IMR-90 (cell line): ENCODE data around the gene OPALIN. TPM values are rescaled to one million over a fixed set of nuclear protein-coding genes. Genes with fewer than 3 reads are reported as not detected.

ENCODE experiments used
- ATAC-seq: fragments of 200-7000 bp; cut with Tn5 transposase; 2 replicates; pipeline ENCODE4 v1.9.1; 2020; ENCODE audit warnings: low read depth, mild to moderate bottlenecking, moderate library complexity
- BruUV-seq: library from RNA; stranded (reverse); fragments of 400-500 nt; replicated peaks from 2 replicates; lab custom pipeline; 2021; lab: Mats Ljungman, UMichigan
- CTCF ChIA-PET: fragments of 300-600 bp; formaldehyde crosslinking; extraction: SDS; loops from one replicate; lab custom pipeline; 2021; ENCODE audit warnings: antibody characterized with exemption; lab: Yijun Ruan, JAX
- POLR2A ChIA-PET: fragments of 300-600 bp; sonication (Branson Sonifier 250); formaldehyde crosslinking; loops from one replicate; lab custom pipeline; 2022; ENCODE audit warnings: antibody characterized with exemption; ENCODE audit not compliant: unreplicated experiment; lab: Charles Lee
- DNase-seq: peaks from one replicate; pipeline ENCODE4 v3.0.0; 2013
- H2AFZ ChIP-seq: replicated peaks from 2 replicates; pipeline ENCODE3; 2013; ENCODE audit warnings: low read length, mild to moderate bottlenecking; ENCODE audit not compliant: poor library complexity
- H2AK5ac ChIP-seq: 2 replicates; pipeline ENCODE4 v1.6.1; 2013; ENCODE audit warnings: low read depth, low read length, inconsistent platforms
- H2AK9ac ChIP-seq: replicated peaks from 2 replicates; pipeline ENCODE3; 2013; ENCODE audit warnings: mild to moderate bottlenecking, low read depth, low read length, moderate library complexity; ENCODE audit not compliant: poor library complexity
- H2BK120ac ChIP-seq: 2 replicates; pipeline ENCODE4 v1.6.1; 2013; ENCODE audit warnings: low read depth, low read length, inconsistent platforms
- H2BK15ac ChIP-seq: 3 replicates; pipeline ENCODE4 v1.6.1; 2013; ENCODE audit warnings: low read depth, low read length, inconsistent platforms
- H2BK20ac ChIP-seq: 2 replicates; pipeline ENCODE4 v1.6.1; 2013; ENCODE audit warnings: low read depth, mild to moderate bottlenecking, inconsistent platforms, low read length, moderate library complexity
- H2BK5ac ChIP-seq: 2 replicates; pipeline ENCODE4 v1.6.1; 2013; ENCODE audit warnings: mild to moderate bottlenecking, low read depth, low read length, inconsistent platforms; ENCODE audit not compliant: poor library complexity, severe bottlenecking
- H3K14ac ChIP-seq: replicated peaks from 2 replicates; pipeline ENCODE4 v1.6.1; 2013; ENCODE audit warnings: low read depth, low read length, inconsistent platforms
- H3K18ac ChIP-seq: 2 replicates; pipeline ENCODE4 v1.6.1; 2013; ENCODE audit warnings: low read depth, low read length, control low read depth
- H3K23ac ChIP-seq: 2 replicates; pipeline ENCODE4 v1.6.1; 2013; ENCODE audit warnings: low read depth, low read length, inconsistent platforms
- H3K27ac ChIP-seq: 2 replicates; pipeline ENCODE4 v1.5.1; 2013; ENCODE audit warnings: mild to moderate bottlenecking, control low read depth, low read length; ENCODE audit not compliant: insufficient read depth
- H3K27me3 ChIP-seq: 2 replicates; pipeline ENCODE4 v1.6.1; 2013; ENCODE audit warnings: low read length; ENCODE audit not compliant: control insufficient read depth, insufficient read depth
- H3K36me3 ChIP-seq: 2 replicates; pipeline ENCODE4 v1.6.1; 2013; ENCODE audit warnings: low read length, mixed read lengths; ENCODE audit not compliant: control insufficient read depth, insufficient read depth
- H3K4ac ChIP-seq: 2 replicates; pipeline ENCODE4 v1.6.1; 2013; ENCODE audit warnings: low read depth, low read length, inconsistent platforms
- H3K4me1 ChIP-seq: 2 replicates; pipeline ENCODE4 v1.6.1; 2013; ENCODE audit warnings: low read length, mixed read lengths; ENCODE audit not compliant: control insufficient read depth, insufficient read depth
- H3K4me2 ChIP-seq: 2 replicates; pipeline ENCODE4 v1.6.1; 2013; ENCODE audit warnings: low read depth, mild to moderate bottlenecking, control low read depth, low read length, moderate library complexity
- H3K4me3 ChIP-seq: 2 replicates; pipeline ENCODE4 v1.5.1; 2013; ENCODE audit warnings: low read depth, mild to moderate bottlenecking, control low read depth, low read length, moderate library complexity; ENCODE audit not compliant: insufficient read depth
- H3K56ac ChIP-seq: 2 replicates; pipeline ENCODE4 v1.6.1; 2013; ENCODE audit warnings: low read length, inconsistent platforms; ENCODE audit not compliant: insufficient read depth; ENCODE audit errors: extremely low read depth
- H3K79me1 ChIP-seq, 2 experiments: 2 replicates each; pipeline ENCODE4 v1.6.1; 2013; ENCODE audit warnings: low read length in 2 of 2, inconsistent platforms in 1 of 2, low read depth in 1 of 2
- H3K9ac ChIP-seq: 2 replicates; pipeline ENCODE4 v1.6.1; 2013; ENCODE audit warnings: low read depth, low read length, control low read depth
- H3K9me1 ChIP-seq: 2 replicates; pipeline ENCODE4 v1.6.1; 2013; ENCODE audit warnings: low read length, inconsistent platforms; ENCODE audit not compliant: insufficient read depth
- H3K9me3 ChIP-seq: 2 replicates; pipeline ENCODE4 v1.6.1; 2013; ENCODE audit warnings: low read length; ENCODE audit not compliant: control insufficient read depth, insufficient read depth
- H4K20me1 ChIP-seq: 2 replicates; pipeline ENCODE4 v1.6.1; 2013; ENCODE audit warnings: low read length, inconsistent platforms; ENCODE audit not compliant: insufficient read depth
- H4K5ac ChIP-seq: 2 replicates; pipeline ENCODE4 v1.6.1; 2013; ENCODE audit warnings: mild to moderate bottlenecking, low read depth, low read length, control low read depth
- H4K8ac ChIP-seq, 2 experiments: 2 replicates each; pipeline ENCODE4 v1.6.1; 2013; ENCODE audit warnings: low read depth in 2 of 2, low read length in 2 of 2, control low read depth in 1 of 2, inconsistent platforms in 1 of 2
- H4K91ac ChIP-seq: 2 replicates; pipeline ENCODE4 v1.6.1; 2013; ENCODE audit warnings: low read depth, low read length, inconsistent platforms; ENCODE audit not compliant: insufficient read depth
- BHLHE40 ChIP-seq: fragments of 150-350 bp; IDR thresholded peaks from 2 replicates; pipeline ENCODE4 v1.6.1; 2016; ENCODE audit warnings: mild to moderate bottlenecking, low read depth, low read length
- CEBPB ChIP-seq: IDR thresholded peaks from 2 replicates; pipeline ENCODE4 v1.6.1; 2012; ENCODE audit warnings: low read depth, low read length, improper control_type of control experiment
- CHD1 ChIP-seq: IDR thresholded peaks from 2 replicates; pipeline ENCODE4 v1.6.1; 2012; ENCODE audit warnings: low read depth, low read length, improper control_type of control experiment
- CTCF ChIP-seq: conservative IDR thresholded peaks from 2 replicates; pipeline ENCODE4 v1.5.1; 2012; ENCODE audit warnings: mild to moderate bottlenecking, low read depth, low read length, improper control_type of control experiment
- ELK1 ChIP-seq: fragments of 150-350 bp; IDR thresholded peaks from 2 replicates; pipeline ENCODE4 v1.6.1; 2016; ENCODE audit warnings: low read depth, mild to moderate bottlenecking, low read length, moderate library complexity, borderline replicate concordance
- FOS ChIP-seq: fragments of 150-350 bp; IDR thresholded peaks from 2 replicates; pipeline ENCODE4 v1.6.1; 2016; ENCODE audit warnings: low read depth, low read length
- MAFK ChIP-seq: IDR thresholded peaks from 2 replicates; pipeline ENCODE4 v1.6.1; 2012; ENCODE audit warnings: low read depth, low read length, improper control_type of control experiment
- MAZ ChIP-seq: IDR thresholded peaks from 2 replicates; pipeline ENCODE4 v1.6.1; 2012; ENCODE audit warnings: low read depth, mild to moderate bottlenecking, low read length, improper control_type of control experiment, moderate library complexity, borderline replicate concordance
- MXI1 ChIP-seq: IDR thresholded peaks from 2 replicates; pipeline ENCODE4 v1.6.1; 2012; ENCODE audit warnings: low read depth, mild to moderate bottlenecking, low read length, moderate library complexity, borderline replicate concordance
- NFE2L2 ChIP-seq: fragments of 150-350 bp; IDR thresholded peaks from 2 replicates; pipeline ENCODE4 v1.6.1; 2016; ENCODE audit warnings: low read depth, mild to moderate bottlenecking, low read length
- POLR2A ChIP-seq: IDR thresholded peaks from 2 replicates; pipeline ENCODE4 v1.6.1; 2012; ENCODE audit warnings: mild to moderate bottlenecking, low read depth, low read length
- RAD21 ChIP-seq: IDR thresholded peaks from 2 replicates; pipeline ENCODE4 v1.6.1; 2012; ENCODE audit warnings: low read length, improper control_type of control experiment
- RCOR1 ChIP-seq: IDR thresholded peaks from 2 replicates; pipeline ENCODE4 v1.6.1; 2012; ENCODE audit warnings: mild to moderate bottlenecking, low read length, improper control_type of control experiment; ENCODE audit not compliant: insufficient replicate concordance
- RFX5 ChIP-seq: IDR thresholded peaks from 2 replicates; pipeline ENCODE4 v1.8.0; 2012; ENCODE audit warnings: low read depth, mild to moderate bottlenecking, low read length, moderate library complexity
- SMC3 ChIP-seq: fragments of 150-350 bp; IDR thresholded peaks from 2 replicates; pipeline ENCODE4 v1.6.1; 2016; ENCODE audit warnings: low read depth, mild to moderate bottlenecking, antibody characterized with exemption, low read length, moderate library complexity
- USF2 ChIP-seq: fragments of 150-350 bp; IDR thresholded peaks from 2 replicates; pipeline ENCODE4 v1.6.1; 2017; ENCODE audit warnings: mild to moderate bottlenecking, antibody characterized with exemption, low read length, low read depth
- WGBS, 2 experiments: methylation state at CpG; one replicate each; pipeline versions ENCODE4 v1.1.5 to v1.1.7; 2013; ENCODE audit warnings: missing lambda C conversion rate in 2 of 2; ENCODE audit not compliant: insufficient read length in 1 of 2; ENCODE audit errors: extremely low coverage in 2 of 2; 5-methylcytosine and 5-hydroxymethylcytosine counted together
- dilution Hi-C: fragments of 300-500 bp; cut with HindIII; formaldehyde crosslinking; loops from one replicate; pipeline ENCODE4 v1.14.3; 2018; ENCODE audit warnings: low sequenced_read_pairs; ENCODE audit not compliant: unreplicated experiment
- in situ Hi-C: fragments of 300-500 bp; cut with MboI; formaldehyde crosslinking; loops from 3 replicates; pipeline ENCODE4 v1.14.3; 2019; ENCODE audit warnings: low sequenced_read_pairs, inconsistent platforms, mixed read lengths
- intact Hi-C: fragments of 100-400 bp; cut with micrococcal nuclease; formaldehyde crosslinking; loops from 2 replicates; pipeline ENCODE4 v1.10.0; 2022
- polyA plus RNA-seq, 3 experiments: library from polyadenylated mRNA; depleted of rRNA; stranded (reverse); fragments of >200 nt; gene quantifications; 2 replicates each; pipeline ENCODE4 v1.2.3, GENCODE V29; 2012; ENCODE audit warnings: low replicate concordance in 1 of 3
- total RNA-seq: library from RNA; depleted of rRNA; stranded (reverse); fragments of >200 nt; gene quantifications from 2 replicates; pipeline ENCODE4 v1.2.3, GENCODE V29; 2012

The OPALIN gene
- total and polyA plus RNA-seq, 2 of the 4 experiments (the other 2 are of a cell fraction) = not detected

GRCh38 chr10:96384506-96384905 lies 25.7 kb upstream of the OPALIN start:
- ATAC-seq = no peak
- Histone ChIP-seq H2BK5ac (no peak overlapping the region), H2BK15ac (no peak overlapping the region), H3K9ac (no peak overlapping the region), H3K9me3 (no peaks in the 10 kb centered on the region), H2BK120ac (no peak overlapping the region), H3K36me3 (no peaks in the 10 kb centered on the region), H3K14ac (no peak overlapping the region), H3K23ac (no peak overlapping the region), H3K4me3 (no peak overlapping the region), H3K56ac (no peak overlapping the region), H4K91ac (no peak overlapping the region), H3K27ac (no peak overlapping the region), H2AFZ (no peak overlapping the region), H3K27me3 (no peaks in the 10 kb centered on the region; the same call in 1 of the 2 replicates), H2AK9ac (no peak overlapping the region), H3K4me1 (no peaks in the 10 kb centered on the region), H4K20me1 (no peaks in the 10 kb centered on the region), H3K18ac (no peak overlapping the region), H2BK20ac (no peak overlapping the region), H2AK5ac (no peak overlapping the region), H4K5ac (no peak overlapping the region), H3K9me1 (no peaks in the 10 kb centered on the region), H3K4me2 (no peak overlapping the region), H3K79me1 (no peaks in the 10 kb centered on the region), H4K8ac (no peak overlapping the region), H3K4ac (no peak overlapping the region)
- dilution Hi-C loops (no loop called here), intact Hi-C loops (no loop called here), in situ Hi-C loops (no loop called here)
- BruUV-seq = no TSS peak
- ChIA-PET POLR2A (no interaction called here), CTCF (no interaction called here)
- TF ChIP-seq NFE2L2 = no peak
- no peak for TF ChIP-seq RCOR1
- TF ChIP-seq MAFK = no peak
- TF ChIP-seq MAZ = no peak
- no peak for TF ChIP-seq POLR2A
- TF ChIP-seq BHLHE40 = no peak
- TF ChIP-seq CTCF = no peak
- no peak for TF ChIP-seq SMC3
- TF ChIP-seq FOS = no peak
- no peak for TF ChIP-seq ELK1
- TF ChIP-seq RAD21 = no peak
- no peak for TF ChIP-seq USF2
- TF ChIP-seq CHD1 = no peak
- TF ChIP-seq CEBPB = no peak
- TF ChIP-seq RFX5 = no peak
- TF ChIP-seq MXI1 = no peak
- 74% methylated on average over 12 of the region's 25 CpGs; no CpG with 5 or more reads in 1 of the 2 experiments for WGBS, 2 experiments
- DNase-seq = no peak
